ENCODE data around the gene D2HGDH. TPM values are rescaled to one million over a fixed set of nuclear protein-coding genes. Genes with fewer than 3 reads are reported as not detected.

The D2HGDH gene
- polyA plus RNA-seq, 1 experiment: 16.1 TPM

DNA sequence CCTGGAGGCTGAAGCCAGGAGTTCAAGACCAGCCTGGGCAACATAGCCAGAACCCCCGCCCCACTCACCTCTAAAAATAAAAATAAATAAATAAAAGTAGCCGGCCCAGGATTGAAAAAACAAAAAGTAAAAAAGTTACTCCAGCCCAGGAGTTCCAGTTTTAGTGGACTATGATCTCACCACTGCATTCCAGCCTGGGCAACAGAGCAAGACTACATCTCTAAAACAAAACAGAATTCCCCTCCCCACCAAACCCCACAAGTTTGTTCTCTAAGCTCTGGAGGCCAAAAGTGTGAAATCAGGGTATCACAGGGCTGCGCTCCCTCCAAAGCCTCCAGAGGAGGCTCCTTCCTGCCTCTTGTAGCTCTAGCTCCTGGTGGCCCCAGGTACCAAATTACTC lies 1.7 kb downstream of the D2HGDH start:
- TF ChIP-seq, protein P1, sequence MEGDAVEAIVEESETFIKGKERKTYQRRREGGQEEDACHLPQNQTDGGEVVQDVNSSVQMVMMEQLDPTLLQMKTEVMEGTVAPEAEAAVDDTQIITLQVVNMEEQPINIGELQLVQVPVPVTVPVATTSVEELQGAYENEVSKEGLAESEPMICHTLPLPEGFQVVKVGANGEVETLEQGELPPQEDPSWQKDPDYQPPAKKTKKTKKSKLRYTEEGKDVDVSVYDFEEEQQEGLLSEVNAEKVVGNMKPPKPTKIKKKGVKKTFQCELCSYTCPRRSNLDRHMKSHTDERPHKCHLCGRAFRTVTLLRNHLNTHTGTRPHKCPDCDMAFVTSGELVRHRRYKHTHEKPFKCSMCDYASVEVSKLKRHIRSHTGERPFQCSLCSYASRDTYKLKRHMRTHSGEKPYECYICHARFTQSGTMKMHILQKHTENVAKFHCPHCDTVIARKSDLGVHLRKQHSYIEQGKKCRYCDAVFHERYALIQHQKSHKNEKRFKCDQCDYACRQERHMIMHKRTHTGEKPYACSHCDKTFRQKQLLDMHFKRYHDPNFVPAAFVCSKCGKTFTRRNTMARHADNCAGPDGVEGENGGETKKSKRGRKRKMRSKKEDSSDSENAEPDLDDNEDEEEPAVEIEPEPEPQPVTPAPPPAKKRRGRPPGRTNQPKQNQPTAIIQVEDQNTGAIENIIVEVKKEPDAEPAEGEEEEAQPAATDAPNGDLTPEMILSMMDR (IDR thresholded peaks at IDR 0.05; ENCODE audit: insufficient read depth, low read depth, low read length): no peak
- CTCF ChIA-PET: interaction anchor here (1.5 kb wide), 1 partner anchor 142 kb away, joined by 3 read pairs; no protein-coding TSS in a partner anchor
- peaks cover 10% of the 10 kb centered on the region for H3K36me3 ChIP-seq (ENCODE audit: control insufficient read depth, insufficient read depth, low read length)
- no peak for DNase-seq (ENCODE audit: low read depth)
- POLR2A ChIA-PET: no interaction called here
- no peak overlapping the region for H3K4me3 ChIP-seq (ENCODE audit: low read depth, low read length)
- H3K27me3 ChIP-seq (ENCODE audit: control insufficient read depth, insufficient read depth, low read length): no peaks in the 10 kb centered on the region

DNA sequence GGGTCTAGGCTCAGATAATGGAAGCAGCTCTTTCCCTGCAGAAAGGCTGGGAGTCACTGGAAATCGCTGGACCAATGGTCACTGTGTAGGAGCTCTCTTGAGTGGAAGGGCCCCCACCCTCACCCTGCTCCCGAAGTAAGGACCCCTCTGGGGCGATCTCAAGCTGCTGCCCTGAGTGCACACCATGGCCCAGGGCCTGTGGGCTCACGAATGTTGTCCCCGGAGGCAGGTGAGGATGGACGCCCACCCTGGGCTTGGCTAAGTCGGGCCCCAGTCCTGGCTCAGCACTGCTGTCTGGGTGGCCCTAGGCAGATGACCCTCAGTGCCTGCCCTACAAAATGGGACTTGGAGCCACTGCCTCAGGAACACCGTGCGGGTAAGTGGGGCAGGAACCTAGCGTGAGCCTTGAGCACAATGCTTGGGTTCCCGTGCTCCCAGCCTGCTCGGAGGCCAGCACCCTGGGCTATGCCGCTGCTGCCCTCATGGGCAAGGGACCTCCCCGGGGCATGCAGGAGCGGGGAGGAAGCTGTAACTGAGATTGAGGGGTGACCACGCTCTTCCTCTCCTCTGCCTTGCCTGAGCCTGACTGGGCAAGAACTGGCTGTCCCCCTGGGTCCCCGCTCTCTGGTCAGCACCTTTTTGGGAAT lies 3.7 kb downstream of the D2HGDH start:
- ChIA-PET POLR2A (no interaction called here), CTCF (no interaction called here)
- Histone ChIP-seq H3K27me3 (ENCODE audit: control insufficient read depth, insufficient read depth, low read length) (no peaks in the 10 kb centered on the region), H3K4me3 (ENCODE audit: low read depth, low read length) (no peak overlapping the region), H3K36me3 (ENCODE audit: control insufficient read depth, insufficient read depth, low read length) (peaks cover 12% of the 10 kb centered on the region)
- TF ChIP-seq, protein P1 (IDR thresholded peaks at IDR 0.05; ENCODE audit: insufficient read depth, low read depth, low read length): no peak
- no peak for DNase-seq (ENCODE audit: low read depth)

DNA sequence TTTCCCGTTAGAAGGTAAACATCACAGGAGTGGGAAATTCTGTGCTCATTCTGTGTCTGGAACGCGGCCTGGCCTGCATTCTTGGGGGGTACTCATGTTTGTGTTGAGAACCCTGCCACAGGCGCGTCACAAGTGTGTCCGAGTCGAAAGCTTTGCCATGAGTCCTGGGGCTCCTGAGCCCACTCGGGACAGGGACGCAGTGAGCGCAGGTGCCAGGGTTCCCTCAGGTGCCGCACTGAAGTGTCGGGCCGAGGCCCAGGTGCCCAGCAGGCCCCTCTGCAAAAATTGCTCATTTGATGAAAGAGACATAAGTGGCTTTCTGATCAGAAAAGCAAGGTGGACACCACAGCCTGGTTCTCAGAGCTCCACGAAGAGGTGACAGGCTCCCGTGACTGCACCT lies 4.7 kb downstream of the D2HGDH start:
- ChIA-PET POLR2A (no interaction called here), CTCF (interaction anchor here (1.3 kb wide), 1 partner anchor 19 kb away, joined by 3 read pairs; no protein-coding TSS in a partner anchor)
- TF ChIP-seq, protein P1 (IDR thresholded peaks at IDR 0.05; ENCODE audit: insufficient read depth, low read depth, low read length): no peak
- Histone ChIP-seq H3K36me3 (ENCODE audit: control insufficient read depth, insufficient read depth, low read length) (peaks cover 14% of the 10 kb centered on the region), H3K27me3 (ENCODE audit: control insufficient read depth, insufficient read depth, low read length) (no peaks in the 10 kb centered on the region), H3K4me3 (ENCODE audit: low read depth, low read length) (no peak overlapping the region)
- no peak for DNase-seq (ENCODE audit: low read depth)

DNA sequence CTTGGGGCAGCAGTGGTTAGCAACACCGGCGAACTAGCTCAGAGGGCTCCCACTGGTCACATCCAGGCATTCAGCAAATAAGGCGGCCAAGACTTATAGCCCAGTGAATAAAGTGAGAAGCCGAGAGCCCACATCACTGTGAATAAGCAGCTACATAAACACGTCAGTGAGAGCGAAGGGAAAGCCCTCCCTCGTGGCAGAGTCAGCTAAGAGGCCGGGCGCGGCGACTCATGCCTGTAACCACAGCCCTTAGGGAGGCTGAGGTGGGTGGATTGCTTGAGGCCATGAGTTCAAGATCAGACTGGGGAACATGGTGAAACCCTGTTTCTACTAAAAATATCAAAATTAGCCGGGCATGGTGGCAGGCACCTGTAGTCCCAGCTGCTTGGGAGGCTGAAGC lies 5.2 kb downstream of the D2HGDH start:
- Histone ChIP-seq H3K27me3 (ENCODE audit: control insufficient read depth, insufficient read depth, low read length) (no peaks in the 10 kb centered on the region), H3K36me3 (ENCODE audit: control insufficient read depth, insufficient read depth, low read length) (peaks cover 15% of the 10 kb centered on the region), H3K4me3 (ENCODE audit: low read depth, low read length) (no peak overlapping the region)
- ChIA-PET POLR2A (no interaction called here), CTCF (interaction anchor here (1.3 kb wide), 1 partner anchor 19 kb away, joined by 3 read pairs; no protein-coding TSS in a partner anchor)
- no peak for DNase-seq (ENCODE audit: low read depth)
- TF ChIP-seq, protein P1 (IDR thresholded peaks at IDR 0.05; ENCODE audit: insufficient read depth, low read depth, low read length): no peak

DNA sequence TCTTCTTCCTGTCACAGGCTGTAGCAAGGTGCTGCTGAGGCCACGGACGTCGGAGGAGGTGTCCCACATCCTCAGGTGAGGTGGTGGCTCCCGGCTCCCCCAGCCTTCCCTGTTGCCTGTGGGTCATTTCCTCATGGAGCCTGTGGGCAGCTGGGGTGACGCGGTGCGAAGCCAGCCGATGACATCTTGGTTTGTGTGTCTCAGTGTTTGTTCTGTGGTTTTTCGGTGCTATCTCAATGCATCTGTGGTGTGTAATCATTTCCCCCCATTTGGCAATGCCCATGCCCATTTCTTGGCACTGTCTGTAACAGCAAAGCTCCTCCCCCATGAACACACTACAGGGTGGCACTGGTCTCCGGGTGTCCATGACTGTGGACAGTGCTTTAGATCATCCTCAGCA lies 6.6 kb downstream of the D2HGDH start:
- H3K4me3 ChIP-seq (ENCODE audit: low read depth, low read length): no peak overlapping the region
- DNase-seq (ENCODE audit: low read depth): no peak
- peaks cover 20% of the 10 kb centered on the region for H3K36me3 ChIP-seq (ENCODE audit: control insufficient read depth, insufficient read depth, low read length)
- no peaks in the 10 kb centered on the region for H3K27me3 ChIP-seq (ENCODE audit: control insufficient read depth, insufficient read depth, low read length)
- ChIA-PET CTCF (no interaction called here), POLR2A (no interaction called here)
- TF ChIP-seq, protein P1 (IDR thresholded peaks at IDR 0.05; ENCODE audit: insufficient read depth, low read depth, low read length): no peak

Data from BJ (cell line).